ENCODE results near the gene GNB4.

GNB4 gene

GRCh38 chr3:179432451-179432850 is 18.8 kb downstream of the GNB4 start:
- DNase-seq (ENCODE audit: low spot score), result no peak

DNA sequence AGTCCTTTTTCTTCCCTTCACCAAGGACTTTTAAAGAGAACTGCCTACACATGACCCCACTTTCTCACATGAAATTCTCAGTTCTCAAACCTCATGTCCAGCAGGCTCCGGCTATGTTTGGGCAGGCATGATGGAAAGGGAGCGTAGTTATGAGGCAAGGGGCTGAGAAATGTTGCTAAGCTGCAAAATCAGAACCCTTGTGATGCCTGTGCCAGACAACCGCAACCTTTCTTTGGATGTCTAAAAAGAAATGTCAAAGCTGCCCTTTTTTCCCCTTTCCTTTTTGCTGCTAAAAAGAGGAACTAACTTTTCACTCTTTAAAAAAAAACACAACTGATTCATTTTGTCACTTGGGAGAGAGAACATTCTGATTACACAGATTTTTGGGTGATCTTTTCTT is 19.2 kb downstream of the GNB4 start:
- DNase-seq (ENCODE audit: low spot score), result no peak

DNA sequence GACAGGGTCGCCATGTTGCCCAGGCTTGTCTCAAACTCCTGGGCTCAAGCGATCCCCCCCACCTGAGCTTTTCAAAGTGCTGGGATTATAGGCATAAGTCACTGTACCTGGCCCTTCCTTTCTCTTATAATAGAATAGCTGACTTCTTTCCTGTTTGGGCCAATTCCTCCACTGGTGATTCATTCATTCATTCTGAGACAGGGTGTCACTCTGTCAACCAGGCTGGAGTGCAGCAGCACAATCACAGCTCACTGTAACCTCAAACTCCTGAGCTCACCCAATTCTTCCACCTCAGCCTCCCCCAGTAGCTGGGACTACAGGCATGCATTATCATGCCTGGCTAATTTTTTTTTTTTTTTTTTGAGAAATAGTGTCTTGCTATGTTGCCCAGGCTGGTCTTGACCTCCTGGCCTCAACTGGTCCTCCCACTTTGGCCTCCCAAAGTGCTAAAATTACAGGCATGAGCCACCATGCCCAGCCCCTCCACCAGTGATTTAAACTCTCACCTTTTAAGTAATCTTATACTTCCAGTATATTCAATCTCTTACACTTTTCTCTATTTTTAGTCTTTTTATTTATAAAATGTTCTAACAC is 20.9 kb downstream of the GNB4 start:
- no peak for DNase-seq (ENCODE audit: low spot score)

GRCh38 chr3:179428876-179429548 is 22.3 kb downstream of the GNB4 start:
- DNase-seq (ENCODE audit: low spot score), result no peak

DNA sequence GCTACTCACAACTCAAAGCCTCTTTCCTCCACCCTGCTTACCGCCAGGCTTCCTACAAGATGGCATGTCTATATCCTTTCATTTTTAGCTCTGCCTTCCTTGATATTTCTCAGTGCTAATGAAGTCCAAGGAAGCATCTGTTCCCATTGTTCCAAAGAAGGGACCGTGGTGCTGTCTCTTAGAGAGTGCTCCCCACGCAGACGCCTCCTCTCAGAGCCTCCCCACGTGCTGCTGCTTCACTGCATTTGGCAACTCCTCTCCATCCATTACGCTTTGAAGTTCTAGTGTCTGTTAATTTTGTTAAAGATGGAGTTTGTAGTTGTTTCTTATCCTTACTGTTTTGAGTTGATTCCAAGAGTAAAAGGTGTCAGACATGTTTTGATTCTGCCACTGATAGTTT is 26.2 kb downstream of the GNB4 start:
- DNase-seq (ENCODE audit: low spot score), result no peak

DNA sequence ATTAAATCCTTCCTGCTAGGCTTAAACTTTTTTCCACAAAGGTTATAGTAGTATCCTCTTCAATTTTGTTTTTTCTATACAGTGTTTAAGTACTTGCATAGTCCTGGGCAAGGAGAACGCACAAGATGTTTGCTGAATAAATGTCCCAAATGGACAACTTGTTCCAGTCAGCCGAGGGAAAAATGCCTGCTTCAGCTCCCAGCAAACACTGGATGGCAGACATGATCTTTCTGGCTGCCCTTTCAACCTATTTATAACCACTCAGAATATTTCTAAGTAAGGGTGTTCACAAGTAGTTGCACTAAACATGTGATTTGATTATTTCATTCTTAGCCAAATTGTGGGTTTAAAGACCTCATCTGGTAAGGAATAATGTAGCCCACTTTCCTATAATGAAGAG is 29.8 kb downstream of the GNB4 start:
- DNase-seq (ENCODE audit: low spot score), result no peak

GRCh38 chr3:179418610-179419009 is 32.7 kb downstream of the GNB4 start:
- no peak for DNase-seq (ENCODE audit: low spot score)

DNA sequence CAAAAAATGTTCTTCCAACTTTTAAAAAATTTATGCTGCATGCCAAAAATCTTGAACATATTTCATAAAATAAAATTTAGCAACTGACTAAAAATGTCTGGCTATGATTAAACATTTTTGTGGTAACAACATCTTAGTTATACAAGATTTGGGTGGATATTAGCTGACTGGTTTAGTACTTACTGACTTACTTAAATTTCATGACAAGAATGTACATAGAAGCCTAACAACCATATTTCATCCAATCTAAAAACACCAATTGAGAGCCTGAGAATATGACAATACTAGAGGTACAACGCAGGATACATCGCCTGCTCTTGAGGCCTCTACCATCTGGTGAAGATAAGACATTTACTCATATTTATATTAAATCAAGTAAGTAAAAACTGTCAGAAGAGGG is 34.6 kb downstream of the GNB4 start:
- no peak for DNase-seq (ENCODE audit: low spot score)

DNA sequence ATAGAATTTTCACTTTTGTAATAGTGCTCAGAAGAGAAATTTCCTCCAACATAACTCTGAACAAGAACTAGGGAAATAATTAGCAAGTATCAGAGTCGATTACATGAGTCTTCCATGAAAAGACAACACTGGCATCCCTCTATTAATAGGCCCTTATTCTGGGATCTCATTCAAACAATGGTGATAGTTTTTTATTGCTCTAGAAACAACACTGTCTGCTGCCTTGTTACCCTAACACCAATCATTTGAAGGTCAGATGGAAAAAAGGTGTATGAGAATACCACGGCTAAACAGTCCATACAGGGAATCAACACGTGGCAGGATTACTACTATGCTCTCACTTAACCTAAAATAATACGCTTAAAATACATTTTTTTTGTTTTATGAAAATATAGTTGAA is 35.9 kb downstream of the GNB4 start:
- DNase-seq (ENCODE audit: low spot score), result no peak

- no peak for DNase-seq (ENCODE audit: low spot score)
These were observed 36.5 kb downstream of the GNB4 start for GRCh38 chr3:179414804-179415203.

GRCh38 chr3:179410999-179411398 is 40.3 kb downstream of the GNB4 start:
- DNase-seq (ENCODE audit: low spot score), result no peak

- DNase-seq (ENCODE audit: low spot score), result no peak
These were observed 40.9 kb downstream of the GNB4 start for GRCh38 chr3:179410331-179410730.

- DNase-seq (ENCODE audit: low spot score), result no peak
These were observed 47.0 kb downstream of the GNB4 start for GRCh38 chr3:179404307-179404706.

DNA sequence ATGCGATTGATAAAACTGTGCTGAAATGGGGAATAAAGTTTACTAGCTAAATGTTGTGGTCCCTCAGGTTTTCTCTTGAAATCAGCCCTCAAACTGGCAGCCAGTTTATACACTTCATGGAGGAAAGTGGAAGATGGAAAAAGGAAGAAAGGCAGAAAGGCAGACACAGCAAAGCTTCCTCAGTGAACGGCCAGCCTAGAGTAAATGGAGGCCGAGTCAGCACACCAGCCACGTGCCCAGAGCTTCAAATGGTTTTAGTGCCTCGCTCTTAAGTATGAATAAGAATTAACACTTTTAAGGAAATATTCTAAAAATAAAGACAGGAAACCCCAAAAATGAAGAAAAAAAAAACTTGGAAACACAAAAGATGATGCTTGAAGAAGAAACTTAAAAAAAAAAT is 48.3 kb downstream of the GNB4 start:
- no peak for DNase-seq (ENCODE audit: low spot score)

GRCh38 chr3:179401561-179401960 is 49.7 kb downstream of the GNB4 start:
- no peak for DNase-seq (ENCODE audit: low spot score)

GRCh38 chr3:179398574-179399231 is 52.6 kb downstream of the GNB4 start:
- no peak for DNase-seq (ENCODE audit: low spot score)

GRCh38 chr3:179391906-179392305 is 59.4 kb downstream of the GNB4 start:
- no peak for DNase-seq (ENCODE audit: low spot score)

DNA sequence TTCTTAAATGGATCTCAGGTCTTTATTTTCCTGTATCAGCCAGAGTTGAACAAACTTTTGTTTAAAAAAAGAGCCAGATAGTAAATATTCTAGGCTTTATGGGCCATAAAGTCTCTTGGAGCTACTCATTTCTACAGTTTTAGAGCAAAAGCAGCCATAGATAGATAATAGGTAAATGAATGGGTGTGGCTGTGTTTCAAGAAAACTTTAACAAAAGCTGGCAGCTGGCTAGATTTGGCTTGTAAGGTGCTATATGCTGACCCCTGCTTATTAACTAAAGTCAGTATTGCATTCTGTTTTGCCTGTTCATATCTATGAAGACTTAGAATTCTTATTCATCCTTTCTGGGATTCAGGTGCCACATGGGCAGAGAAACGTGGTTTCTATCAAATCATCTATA is 74.8 kb downstream of the GNB4 start:
- DNase-seq (ENCODE audit: low spot score), result no peak

GRCh38 chr3:179375091-179375999 is 75.9 kb downstream of the GNB4 start:
- DNase-seq (ENCODE audit: low spot score), result no peak

- no peak for DNase-seq (ENCODE audit: low spot score)
These were observed 77.3 kb downstream of the GNB4 start for GRCh38 chr3:179373938-179374337.

DNA sequence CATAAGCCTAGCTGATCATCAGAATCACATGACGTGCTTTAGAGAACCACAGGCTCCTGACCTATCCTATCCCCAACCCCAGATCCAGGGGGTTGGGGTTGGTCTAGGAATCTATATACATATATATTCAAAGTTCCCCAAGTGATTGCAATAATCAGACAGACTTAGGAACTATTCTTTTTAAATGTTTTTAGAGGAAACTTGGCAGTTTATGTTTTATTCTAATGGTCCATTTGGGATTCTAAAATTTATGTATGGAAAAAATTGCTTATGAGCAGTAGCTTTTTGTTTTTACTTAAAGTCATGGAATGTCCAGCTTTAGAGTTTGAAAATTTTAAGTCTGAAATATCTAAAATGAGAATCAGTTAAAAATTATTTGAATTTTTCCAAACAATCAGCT is 81.6 kb downstream of the GNB4 start:
- DNase-seq (ENCODE audit: low spot score), result no peak

DNA sequence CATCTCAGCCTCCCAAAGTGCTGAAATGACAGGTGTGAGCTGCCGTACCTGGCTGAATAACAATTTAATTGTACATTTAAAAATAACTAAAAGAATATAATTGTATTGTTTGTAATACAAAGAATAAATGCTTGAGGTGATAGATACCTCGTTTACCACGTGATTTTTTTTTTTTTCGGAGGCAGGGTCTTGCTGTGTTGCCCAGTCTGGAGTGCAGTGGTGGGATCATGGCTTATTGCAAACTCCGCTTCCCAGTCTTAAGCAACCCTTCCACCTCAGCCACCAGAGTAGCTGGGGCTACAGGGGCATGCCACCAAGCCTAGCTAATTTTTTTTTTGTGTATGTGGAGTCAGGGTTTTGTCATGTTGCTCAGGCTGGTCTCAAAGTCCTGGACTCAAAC is 87.9 kb downstream of the GNB4 start:
- no peak for DNase-seq (ENCODE audit: low spot score)

DNA sequence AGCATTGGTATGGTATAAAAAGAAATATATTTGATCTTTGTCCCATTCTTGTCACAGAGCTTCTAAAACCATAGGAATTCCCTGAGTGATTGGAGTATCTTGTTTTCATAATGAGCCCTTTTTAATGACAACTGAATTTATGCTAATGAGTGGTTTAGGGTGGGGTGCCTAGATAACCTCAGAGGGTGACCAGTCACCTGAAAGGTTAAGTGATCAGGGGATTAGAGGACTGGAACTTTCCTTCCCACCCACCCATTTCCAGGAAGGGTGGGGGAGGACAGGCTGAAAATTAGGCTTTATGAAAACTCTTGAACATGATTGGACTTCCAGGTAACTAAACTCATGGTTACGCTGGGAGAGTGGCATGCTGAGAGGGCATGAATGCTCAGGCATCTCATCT is 95.3 kb downstream of the GNB4 start:
- DNase-seq (ENCODE audit: low spot score), result no peak

Data from activated CD4-positive, alpha-beta T cell treated with anti-CD3 and anti-CD28 coated beads, Interleukin-2, Interleukin-4, amounts not matched to agents 100 ng/mL and 50 ng/mL, durations not matched to agents 16 hours and 8 hours (primary cell).